CD4-positive, alpha-beta T cell treated with Interleukin-17A for 4 hours (primary cell): ENCODE results near the gene REC114.
"Not testable (repeated sequence)": the region's sequence is repeated elsewhere in the genome, so short reads cannot be mapped to it uniquely, and the experiment has no call there.

ENCODE experiments used
- DNase-seq: peaks from one replicate; pipeline ENCODE4 v3.0.0-alpha.2; 2020; ENCODE audit warnings: mixed read lengths

The REC114 gene

DNA sequence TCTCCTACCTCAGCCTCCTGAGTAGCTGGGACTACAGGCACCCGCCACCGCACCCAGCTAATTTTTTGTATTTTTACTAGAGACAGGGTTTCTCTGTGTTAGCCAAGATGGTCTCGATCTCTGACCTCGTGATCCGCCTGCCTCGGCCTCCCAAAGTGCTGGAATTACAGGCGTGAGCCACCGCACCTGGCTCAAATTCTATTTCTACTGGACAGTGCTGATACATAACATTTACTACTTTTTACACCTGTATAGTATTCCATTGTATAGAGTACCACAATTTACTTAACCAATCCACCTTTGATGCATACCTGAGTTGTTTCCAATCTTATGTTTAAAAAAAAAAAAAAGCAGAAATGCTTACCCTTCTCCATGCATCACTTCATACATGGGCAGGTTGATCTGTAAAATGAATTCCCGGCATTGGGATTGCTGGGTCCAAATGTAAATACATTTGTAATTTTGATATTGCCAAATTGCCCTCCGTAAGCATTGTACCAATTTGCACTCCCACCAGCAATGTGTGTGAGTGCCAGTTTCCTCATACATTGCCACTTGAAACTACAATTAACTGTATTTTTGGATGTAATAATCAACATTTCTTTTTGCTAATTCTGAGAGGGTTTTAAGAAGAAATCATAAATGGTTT lies 95.7 kb downstream of the REC114 start:
- DNase-seq = no peak

DNA sequence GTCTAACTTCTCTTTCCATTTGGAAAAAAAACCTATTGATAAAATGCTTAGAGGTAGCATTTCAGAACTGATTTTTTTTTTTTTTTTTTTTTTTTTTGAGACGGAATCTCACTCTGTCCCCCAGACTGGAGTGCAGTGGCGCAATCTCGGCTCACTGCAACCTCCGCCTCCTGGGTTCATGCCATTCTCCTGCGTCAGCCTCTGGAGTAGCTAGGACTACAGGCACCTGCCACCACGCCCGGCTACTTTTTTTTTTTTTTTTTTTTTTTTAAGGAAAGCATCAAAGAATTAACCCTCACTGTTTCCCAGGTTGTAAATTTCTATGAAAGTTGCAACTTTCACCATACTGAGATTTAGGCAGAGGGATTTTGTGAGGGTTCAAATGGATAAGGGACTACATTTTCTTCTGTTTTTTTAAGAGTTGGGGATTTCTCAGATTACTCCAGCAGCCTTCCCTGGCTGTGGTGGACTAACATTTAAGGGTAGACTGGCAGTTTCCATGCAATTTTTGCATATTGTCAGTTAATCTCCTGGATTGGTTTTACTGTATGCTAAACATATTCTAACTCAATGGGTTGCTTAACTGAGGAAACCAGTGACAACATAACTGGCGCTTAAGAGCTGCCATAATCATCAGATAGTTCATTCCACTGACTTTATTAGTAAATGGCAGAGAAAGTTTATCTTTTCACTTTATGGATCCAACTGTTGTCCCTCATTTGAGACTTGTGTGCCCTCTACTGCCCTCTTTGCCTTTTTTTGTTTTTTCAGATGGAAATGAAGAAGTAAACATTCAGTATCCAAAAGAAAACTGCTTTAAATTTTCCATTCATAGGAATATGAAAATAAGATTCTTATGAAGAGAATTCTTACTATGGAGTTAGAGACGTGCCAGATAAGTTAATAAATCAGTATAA lies 96.5 kb downstream of the REC114 start:
- DNase-seq = no peak

DNA sequence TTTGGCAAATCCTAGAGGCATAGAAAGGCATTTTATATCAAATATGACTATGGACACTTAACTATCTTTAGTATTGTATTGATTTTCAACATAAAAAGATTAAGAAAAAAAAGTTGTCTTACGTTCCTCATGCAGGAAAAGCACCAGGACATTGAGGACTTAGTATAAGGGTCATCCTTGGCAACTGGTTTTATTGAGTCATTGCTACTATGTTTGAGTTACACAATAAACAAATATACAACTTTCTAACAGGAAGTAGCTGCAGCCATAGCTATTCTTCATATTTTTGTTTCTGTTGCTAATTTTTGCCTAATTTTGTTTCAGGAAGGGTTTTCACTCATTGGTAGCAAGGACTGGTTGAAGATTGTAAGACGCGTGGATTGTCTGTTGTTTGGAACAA lies 97.2 kb downstream of the REC114 start:
- DNase-seq = no peak

DNA sequence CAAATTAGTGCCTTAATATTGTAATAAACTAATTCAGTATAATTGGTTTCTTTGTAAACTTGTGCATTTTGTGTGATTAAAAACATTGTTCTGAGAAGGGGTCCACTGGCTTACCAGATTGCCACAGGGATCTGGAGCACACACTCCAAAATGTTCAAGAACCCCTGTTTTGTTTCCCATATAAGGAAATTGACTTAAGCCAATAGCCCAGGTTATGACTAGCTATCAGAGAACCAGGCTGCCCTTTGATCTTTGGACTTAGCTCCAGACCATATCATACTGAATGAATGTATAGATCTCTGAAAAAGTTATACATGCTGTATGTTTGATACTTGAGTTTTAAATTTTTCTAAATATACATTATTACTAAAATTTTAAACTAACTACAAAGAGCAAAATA lies 98.5 kb downstream of the REC114 start:
- DNase-seq = no peak

GRCh38 chr15:73548925-73549324 lies 106.0 kb downstream of the REC114 start:
- not testable (repeated sequence) for DNase-seq

DNA sequence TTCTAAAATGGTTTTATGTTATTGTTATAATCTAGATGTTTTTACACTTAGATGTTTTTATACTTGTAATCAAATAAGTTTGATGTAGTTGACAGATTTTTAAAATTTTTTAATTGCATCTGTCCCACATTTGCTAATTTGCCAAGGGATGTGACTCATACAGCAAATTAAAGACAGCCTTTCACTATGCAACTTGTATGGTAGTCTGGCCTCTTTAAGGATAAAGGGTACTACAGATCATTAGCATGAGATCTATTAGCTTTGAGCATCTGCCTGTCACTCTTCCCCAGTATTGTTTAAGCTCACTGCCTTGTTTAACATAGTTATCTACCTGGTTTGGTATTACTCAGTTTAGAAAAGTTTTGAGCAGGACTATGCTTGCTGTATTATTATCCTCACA lies 107.2 kb downstream of the REC114 start:
- DNase-seq = no peak

- no peak for DNase-seq
Measured at GRCh38 chr15:73555080-73555479, 112.1 kb downstream of the REC114 start.

DNA sequence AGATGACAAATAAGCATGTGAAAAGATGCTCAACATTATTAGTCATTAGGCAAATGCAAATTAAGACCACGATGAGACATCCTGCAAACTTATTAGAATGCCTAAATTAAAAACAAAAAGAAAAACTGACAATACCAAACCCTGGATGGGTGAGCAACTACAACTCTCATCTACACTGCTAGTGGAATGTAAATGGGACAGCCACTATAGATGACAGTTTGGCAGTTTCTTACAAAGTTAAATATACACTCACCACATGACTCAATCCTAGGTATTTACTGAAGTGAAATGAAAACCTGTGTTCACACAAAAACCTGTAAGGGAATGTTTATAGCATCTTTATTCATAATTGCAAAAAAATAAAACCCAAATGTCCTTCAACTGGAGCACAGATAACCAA lies 115.6 kb downstream of the REC114 start:
- DNase-seq = no peak

- DNase-seq = no peak
Measured at GRCh38 chr15:73560501-73561117, 117.6 kb downstream of the REC114 start.

GRCh38 chr15:73564255-73564654 lies 121.3 kb downstream of the REC114 start:
- no peak for DNase-seq

DNA sequence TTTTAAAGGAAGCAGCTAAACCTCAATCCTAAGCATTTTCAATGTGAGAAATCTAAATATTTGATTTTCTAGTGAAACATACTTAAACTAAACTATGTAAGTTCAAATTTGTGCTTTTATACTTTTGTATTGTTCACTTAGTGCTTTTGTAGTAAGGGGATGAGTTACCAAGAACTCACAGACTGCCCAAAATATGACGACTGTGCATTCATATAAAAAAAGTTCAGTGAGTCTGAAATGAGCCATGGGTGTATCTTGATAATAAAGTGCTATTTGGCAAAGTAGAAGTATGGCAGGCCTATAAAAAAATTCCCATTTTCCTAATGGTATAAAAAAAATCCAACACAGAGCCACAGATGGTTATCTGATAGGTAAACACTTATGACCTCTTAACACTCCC lies 124.1 kb downstream of the REC114 start:
- DNase-seq = no peak

DNA sequence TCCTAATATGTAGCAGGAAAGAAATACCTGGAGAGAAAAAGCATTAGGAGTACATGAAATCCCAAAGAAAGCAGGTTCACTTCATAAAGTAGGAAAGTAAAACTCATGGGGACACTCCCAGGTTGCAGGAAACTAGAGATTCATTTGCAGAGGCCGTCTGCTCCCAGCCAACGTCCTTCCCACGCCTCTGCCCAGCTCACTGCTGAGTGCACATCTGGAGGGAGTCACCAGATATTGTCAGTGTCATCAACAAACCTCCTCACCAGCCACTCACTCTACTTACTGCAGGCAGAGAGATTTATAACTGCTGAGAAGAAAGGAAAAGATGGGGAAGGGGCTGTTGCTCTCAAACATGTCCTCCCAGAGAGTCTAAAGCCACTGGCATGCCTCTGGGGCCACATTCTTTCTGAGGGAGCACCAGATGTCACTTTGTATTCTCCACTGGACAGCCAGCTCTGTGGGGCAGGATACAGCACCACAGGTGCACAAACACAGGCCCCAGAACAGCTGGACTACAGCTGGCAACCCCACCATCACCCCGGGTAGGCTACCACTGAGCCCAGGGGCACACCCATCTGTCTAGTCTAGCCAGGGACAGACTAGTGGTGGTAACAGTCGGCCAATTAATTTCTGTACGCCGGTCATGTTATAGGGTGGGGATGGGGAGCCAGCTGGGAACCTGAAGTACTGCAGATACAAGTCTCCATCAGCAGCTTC lies 125.8 kb downstream of the REC114 start:
- no peak for DNase-seq

DNA sequence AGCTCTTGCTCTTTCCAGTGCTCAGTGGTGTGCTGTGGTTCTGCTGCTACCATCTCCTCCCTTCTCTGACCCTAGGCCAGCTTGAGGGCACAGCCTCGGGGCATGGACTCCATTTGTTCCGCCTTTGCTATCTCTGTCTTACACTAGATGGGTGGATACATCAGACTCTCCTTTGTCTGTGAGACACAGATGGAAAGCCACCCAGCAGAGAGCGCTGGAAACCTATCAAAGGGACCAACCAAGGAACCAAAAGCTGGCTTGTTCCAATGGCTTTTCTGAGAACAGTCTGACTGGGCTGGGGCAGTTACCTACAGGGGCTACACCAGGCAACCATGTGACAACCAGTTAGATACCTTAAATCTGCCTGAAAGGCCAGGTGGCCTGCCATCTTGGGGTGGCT lies 126.4 kb downstream of the REC114 start:
- DNase-seq = no peak

DNA sequence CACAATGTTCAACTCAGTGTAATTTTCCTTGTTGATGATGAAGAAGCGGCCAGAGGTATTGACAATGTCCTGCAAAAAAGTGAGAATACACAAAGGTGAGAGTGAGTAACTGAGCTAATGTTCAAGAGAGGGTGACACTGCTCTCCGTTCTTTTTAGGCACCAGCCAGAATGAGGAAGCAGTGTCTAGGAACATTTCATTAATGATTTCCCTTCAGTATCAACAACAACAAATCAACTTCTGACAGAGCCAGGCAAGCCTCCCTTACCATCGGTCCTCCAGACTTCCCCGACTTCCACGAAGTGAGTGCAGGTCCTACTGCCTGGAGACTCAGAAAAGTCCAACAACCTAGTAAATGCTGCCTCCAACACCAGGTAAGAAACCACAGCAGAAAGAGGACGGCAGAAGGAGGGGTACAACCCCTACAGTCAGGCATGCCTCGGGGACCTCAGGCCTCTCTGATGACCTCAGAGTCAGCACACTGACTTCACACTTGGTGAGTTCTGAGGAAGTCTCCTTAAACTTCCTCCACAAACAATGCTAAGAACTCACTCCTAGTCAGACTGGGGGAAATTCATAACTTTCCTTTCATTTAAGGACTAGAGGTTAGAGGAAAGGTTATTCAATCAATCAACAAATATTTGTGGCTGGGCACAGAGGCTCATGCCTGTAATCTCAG lies 127.5 kb downstream of the REC114 start:
- no peak for DNase-seq

- DNase-seq = no peak
Measured at GRCh38 chr15:73571346-73571745, 128.4 kb downstream of the REC114 start.

- no peak for DNase-seq
Measured at GRCh38 chr15:73572296-73572695, 129.3 kb downstream of the REC114 start.

DNA sequence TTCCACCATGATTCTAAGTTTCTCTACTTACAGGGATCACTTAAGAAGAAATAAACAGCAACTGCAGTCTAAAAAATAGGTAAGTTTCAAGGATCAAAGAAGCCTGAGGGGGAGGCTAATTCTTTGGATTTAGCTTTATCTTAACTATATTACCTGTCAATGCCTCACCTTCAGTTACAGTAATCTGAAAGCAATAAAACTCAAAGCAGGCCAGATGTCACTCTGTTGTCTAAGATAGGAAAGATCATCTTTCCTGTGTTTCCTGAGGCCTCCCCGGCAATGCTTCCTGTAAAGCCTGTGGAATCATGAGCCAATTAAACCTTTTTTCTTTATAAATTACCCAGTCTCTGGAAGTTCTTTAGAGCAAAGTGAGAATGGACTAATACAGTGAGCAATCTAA lies 130.1 kb downstream of the REC114 start:
- no peak for DNase-seq

DNA sequence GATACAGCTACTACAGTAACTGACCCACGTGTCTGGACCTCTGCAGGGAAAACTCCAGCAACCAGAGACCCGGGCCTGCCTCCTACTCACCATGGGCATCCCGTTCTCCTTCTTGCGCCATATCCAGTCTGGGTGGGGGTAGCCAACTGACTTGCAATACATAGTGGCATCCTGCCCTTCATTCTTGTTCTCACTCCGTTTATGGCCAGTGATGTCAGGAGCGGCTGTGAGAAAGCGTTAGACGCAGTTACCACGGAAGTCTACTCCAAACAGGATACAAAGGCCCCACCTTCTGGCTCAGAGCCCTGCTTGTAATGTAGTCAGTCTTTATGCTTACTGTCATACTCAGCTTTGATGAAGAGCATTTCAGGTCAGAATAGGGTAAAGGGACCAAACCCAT lies 130.6 kb downstream of the REC114 start:
- DNase-seq = no peak

- DNase-seq = no peak
Measured at GRCh38 chr15:73575636-73576247, 132.8 kb downstream of the REC114 start.

GRCh38 chr15:73577593-73577992 lies 134.6 kb downstream of the REC114 start:
- not testable (repeated sequence) for DNase-seq

GRCh38 chr15:73578026-73578425 lies 135.1 kb downstream of the REC114 start:
- no peak for DNase-seq

DNA sequence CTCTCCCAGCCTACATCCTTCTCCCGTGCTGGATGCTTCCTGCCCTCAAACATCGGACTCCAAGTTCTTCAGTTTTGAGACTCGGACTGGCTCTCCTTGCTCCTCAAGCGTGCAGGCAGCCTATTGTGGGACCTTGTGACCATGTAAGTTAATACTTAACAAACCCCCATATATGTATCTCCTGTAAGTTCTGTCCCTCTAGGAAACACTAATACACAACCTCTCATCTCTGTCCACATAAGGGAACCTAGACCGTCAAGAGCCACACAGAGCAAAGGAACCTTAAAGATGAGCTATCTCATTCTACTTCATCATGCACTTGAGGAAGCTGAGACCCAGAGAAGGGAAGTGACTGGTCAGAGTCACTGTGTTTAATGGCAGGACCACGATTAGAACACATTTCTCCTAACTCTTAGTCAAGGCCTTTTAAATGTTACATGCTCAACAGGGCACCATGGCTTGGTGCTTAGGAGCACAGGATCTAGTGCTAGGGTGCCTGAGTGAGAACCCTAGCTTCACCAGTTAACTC lies 140.0 kb downstream of the REC114 start:
- DNase-seq = no peak
